Inferior parietal cortex (tissue), 1 donor: ENCODE data around the gene ARRDC2.
"Not testable (repeated sequence)": the region's sequence is repeated elsewhere in the genome, so short reads cannot be mapped to it uniquely, and the experiment has no call there.

ENCODE experiments used
- DNase-seq: peaks from one replicate; pipeline ENCODE4 v3.0.0-alpha.2; 2016; ENCODE audit errors: extremely low spot score

The ARRDC2 gene

DNA sequence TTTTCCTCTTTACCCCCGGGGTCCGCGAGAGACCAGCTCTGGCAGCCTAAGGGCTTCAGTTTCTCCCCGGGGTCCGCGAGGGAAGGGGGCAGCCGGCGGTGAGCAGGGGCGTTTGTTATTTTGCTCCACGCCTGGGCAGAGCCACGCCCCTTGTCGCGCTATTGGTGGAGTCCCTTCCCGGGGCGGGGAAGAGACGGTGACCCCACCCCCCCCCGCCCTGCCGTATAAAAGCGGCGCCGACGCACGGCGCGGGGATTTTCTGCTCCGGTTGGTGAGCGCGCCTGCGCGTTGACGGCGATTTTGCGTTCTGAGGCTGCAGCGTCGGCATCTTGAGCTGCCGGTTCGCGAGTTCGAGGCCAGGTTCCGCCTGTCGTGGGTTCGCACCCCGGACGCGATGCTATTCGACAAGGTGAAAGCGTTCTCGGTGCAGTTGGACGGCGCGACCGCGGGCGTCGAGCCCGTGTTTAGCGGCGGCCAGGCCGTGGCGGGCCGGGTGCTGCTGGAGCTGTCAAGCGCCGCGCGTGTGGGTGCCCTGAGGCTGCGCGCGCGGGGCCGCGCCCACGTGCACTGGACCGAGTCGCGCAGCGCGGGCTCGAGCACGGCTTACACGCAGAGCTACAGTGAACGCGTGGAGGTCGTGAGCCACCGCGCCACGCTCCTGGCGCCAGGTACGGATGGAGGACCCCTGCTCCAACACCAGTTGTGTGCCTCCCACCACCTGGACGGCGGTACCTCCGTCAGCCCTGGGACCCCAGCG, at the start of gene ARRDC2:
Gene ARRDC2, plus strand, starts transcription at position 254 of the 757 bp plus-strand sequence. Its CDS starts 141 bp downstream, at position 395.
- DNase-seq = peak; percentile 91

DNA sequence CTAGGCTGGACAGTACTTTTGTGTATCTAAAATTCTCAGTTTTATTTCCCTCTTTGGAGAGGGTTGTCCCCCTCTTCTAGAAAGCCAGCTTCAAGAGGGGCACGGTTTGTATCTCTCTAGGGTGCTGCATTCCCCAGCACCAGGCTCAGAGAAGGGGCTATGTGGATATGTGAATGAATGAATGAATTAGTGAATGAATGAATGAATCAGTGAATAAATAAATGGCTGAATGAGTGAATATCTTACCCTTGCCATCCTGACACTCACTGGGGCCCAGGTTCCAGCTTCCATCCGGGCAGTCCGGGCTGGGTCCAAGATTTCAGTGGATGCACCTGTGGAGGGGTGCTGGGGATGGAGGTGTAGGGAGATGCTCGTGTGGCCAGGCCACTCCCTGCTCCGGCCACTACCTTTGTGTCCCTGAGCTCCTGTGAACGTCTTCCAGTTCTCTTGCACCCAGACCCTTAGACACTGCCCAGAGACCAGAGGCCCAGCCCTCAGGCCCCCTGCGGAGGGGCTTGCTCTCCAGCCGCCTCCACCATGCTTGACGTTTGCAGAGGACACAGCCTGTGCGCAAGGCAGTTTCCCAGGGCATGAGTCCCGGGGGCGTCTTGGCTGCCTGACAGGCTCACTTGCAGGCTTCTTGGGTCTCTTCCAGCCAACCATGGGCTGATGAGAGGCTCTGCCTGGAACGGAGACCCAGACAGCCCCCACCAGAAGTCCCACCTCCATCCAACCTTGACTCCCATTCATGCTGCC, 43.9 kb upstream of the ARRDC2 start:
- no peak for DNase-seq

DNA sequence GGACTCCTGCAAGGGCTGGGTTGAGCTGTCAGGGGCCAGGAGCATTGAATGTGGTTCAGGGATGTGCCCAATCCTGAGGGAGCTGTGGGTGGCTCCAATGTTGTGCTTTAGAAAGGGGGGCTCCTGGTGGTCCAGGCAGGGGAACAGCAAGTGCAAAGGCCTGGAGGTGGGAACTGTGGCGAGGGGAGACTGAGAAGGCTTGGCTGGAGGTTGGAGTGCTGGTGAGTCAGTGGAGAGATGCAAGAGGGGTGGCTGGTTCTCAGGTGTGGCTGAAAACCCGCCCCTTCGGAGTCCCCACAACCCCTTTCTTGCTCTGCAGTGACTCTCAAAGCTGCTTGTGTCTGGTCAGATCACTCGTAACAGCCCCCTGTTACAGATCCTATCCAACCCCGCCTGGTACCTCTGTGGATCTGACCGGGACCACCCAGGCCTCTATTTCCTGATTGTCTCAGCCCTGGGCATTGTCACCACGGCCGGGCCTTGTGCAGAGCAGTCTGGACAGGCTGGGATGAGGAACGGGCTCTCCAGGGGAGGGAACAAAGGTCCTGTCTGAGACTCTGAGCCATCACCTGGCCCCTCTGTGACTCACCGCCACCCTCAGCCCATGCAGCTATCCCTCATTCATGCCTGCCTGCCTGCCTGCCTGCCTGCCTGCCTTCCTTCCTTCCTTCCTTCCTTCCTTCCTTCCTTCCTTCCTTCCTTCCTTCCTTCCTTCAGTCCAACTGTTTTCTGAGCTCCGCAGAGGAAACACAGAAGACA, 42.4 kb upstream of the ARRDC2 start:
- no peak for DNase-seq

DNA sequence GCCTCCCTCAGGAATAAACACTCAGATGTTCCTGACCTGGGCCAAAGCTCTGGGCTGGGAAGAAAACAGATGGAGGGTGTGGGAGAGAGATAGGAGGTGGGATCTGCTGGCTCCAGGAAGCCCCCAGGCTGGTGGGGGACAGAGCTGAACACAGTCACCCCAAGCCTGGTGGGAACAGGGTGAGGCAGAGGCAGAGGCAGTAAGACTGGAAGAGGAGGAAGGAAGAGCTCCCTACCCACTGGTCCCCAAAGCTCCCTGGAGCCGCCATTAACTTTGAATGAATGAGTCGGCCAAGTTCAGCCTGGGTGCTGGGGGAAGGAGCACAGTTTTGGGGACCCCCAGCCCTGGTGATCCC, 41.9 kb upstream of the ARRDC2 start:
- no peak for DNase-seq

- no peak for DNase-seq
Observed at GRCh38 chr19:17966550-17967256, 41.3 kb upstream of the ARRDC2 start, which contains the start of gene KCNN1. KCNN1 (plus strand) TSS chr19:17967107; CDS start chr19:17973889, 6,782 bp downstream.

- DNase-seq = no peak
Observed at GRCh38 chr19:17967257-17968051, 40.5 kb upstream of the ARRDC2 start.

- no peak for DNase-seq
Observed at GRCh38 chr19:17968362-17968761, 39.6 kb upstream of the ARRDC2 start.

DNA sequence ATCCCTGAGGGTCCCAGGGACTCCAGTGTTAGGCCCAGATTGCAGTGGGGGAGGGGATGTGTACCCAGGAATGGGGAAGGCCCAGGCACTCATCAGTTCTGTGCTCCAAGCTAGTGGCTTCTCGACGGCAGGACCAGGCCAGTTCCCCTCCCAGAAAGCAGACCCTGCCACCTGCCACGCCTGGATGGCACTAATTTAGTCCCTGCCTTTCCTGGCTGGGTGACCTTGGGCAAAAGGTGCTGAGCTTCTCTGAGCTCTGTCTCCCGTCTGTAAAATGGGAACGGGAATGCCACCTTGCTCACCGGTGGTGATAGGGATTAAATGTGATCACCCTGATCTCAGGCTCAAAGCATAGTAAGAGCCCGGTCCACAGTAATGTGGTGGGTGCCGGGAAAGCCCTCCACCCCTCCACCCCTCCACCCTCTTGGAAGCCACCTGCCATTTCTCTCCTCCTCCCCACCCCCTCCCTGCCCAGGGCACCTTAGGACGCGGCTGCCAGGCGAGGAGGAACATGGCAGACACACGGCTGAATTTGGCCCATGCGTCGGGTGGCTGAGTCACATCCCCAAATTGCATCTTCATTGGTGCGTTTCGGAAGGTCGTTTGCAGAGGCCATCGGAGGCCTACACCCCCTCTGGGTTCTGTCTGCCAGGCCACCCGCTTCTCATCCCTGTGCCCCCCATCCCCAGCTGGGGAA, 38.7 kb upstream of the ARRDC2 start:
- DNase-seq = no peak

GRCh38 chr19:17972230-17972629, 35.7 kb upstream of the ARRDC2 start:
- DNase-seq = no peak

DNA sequence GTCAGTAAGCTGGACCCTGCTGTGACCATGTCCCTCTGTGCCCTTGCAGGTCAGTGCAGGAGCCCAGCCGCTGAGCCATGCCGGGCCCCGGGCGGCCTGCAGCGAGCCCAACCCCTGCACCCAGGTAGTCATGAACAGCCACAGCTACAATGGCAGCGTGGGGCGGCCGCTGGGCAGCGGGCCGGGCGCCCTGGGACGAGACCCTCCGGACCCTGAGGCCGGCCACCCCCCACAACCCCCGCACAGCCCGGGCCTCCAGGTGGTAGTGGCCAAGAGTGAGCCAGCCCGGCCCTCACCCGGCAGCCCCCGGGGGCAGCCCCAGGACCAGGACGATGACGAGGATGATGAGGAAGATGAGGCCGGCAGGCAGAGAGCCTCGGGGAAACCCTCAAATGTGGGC, 34.2 kb upstream of the ARRDC2 start:
- no peak for DNase-seq

DNA sequence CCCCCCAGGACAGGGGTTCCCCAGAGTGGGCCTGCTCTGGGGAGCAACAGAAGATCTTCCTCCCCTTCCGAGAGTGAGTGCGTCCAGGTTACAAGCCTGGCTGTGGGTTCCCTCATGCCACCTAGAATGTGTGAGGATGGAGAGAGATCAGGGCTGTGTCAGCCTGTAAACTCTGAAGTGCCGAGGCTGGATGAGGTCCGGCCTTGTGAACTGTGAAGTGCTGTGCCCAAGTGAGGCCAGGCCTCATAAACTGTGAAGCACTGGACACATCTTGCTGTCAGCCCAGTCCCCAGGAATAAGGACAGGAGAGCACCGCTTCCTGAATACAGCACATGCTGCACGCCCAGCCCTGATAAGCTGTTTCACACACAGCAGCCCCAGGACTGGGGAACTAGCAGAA, 33.4 kb upstream of the ARRDC2 start:
- DNase-seq = no peak

GRCh38 chr19:17975032-17975431, 32.9 kb upstream of the ARRDC2 start:
- no peak for DNase-seq

DNA sequence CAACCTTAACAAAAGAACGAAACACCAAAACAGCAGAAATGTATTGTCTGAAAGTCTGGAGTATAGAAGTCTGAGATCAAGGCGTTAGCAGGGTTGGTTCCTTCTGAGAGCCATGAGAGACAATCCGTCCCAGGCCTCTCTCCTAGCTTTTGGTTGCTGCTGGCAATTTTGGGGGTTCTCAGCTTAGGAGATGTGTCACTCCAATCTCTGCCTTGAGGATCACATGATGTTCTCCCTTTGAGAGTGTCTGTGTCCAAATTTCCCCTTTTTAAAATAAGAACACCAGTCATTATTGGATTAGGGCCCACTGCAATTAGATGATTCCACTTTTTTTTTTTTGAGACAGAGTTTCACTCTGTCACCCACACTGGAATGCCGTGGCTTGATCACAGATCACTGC, 30.9 kb upstream of the ARRDC2 start:
- DNase-seq = no peak

DNA sequence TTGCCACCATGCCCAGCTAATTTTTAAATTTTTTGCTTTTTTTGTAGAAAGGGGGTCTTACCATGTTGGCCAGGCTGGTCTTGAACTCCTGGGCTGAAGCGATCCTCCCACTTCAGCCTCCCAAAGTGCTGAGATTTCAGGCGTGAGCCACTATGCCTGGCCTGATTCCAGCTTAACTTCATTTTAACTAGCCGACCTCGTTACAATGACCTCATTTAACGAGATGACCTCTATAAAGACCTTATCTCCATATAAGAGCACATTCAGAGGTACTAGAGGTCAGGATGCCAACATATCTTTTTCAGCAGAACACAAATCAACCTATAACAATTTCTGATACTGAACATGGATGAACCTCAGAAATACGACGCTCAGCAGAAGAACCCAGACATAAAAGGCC, 30.5 kb upstream of the ARRDC2 start:
- DNase-seq = no peak

DNA sequence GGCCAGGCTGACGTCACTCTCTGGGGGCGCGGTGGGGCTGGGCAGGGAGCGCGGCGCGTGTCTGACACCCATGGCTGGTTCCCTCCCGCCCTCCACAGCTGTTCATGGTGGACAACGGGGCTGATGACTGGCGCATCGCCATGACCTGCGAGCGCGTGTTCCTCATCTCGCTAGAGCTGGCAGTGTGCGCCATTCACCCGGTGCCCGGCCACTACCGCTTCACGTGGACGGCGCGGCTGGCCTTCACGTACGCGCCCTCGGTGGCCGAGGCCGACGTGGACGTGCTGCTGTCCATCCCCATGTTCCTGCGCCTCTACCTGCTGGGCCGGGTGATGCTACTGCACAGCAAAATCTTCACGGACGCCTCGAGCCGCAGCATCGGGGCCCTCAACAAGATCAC, 26.4 kb upstream of the ARRDC2 start:
- no peak for DNase-seq

DNA sequence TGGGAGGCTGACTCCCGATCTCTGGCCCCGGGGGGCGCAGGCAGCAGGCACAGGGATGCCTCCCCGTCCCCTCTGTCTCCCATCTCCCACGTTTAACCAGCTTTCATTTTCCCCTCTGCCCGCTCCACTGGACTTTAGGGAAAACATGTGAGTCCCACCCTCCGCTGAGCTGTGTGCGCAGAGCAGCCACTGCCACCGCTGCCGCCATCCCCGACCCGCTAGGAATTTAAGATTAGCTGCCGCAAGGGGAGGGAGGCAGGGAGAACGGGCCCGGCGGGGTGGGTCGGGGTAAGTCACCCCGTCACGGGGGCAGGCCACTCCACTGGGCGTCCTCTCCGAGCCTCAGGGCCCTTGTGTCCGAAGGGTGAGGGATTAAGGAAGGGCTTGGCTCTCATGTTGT, 25.5 kb upstream of the ARRDC2 start:
- no peak for DNase-seq

GRCh38 chr19:17985037-17985818, 22.7 kb upstream of the ARRDC2 start:
- no peak for DNase-seq

DNA sequence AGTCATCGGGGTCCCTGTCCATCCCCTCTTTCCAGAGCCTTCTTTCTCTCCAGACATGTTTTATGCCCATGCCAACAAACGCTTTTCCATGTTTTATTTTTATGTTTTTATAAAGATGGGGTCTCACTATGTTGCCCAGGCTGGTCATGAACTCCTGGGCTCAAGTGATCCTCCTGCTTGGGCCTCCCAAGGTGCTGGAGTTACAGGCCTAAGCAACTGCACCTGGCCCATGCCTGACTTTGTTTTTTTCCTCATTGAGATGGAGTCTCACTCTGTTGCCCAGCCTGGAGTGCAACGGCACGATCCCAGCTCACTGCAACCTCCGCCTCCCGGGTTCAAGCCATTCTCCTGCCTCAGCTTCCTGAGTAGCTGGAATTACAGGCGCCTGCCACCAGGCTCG, 21.4 kb upstream of the ARRDC2 start:
- not testable (repeated sequence) for DNase-seq

DNA sequence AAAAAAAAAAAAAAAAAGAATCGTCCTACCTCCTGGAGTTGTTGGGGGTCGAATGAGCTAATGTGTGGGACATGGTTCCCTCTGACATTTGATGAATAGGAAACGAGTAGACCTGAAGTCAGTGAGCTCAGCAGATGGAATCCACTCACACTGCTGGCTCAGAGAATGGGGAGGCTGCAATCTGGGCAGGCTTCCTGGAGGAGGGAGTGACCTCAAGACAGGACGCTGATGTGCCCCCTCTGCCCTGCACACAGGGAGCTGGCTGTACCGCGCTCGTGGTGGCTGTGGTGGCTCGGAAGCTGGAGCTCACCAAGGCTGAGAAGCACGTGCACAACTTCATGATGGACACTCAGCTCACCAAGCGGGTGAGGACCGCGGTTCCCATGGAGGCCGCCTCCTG, 19.8 kb upstream of the ARRDC2 start:
- no peak for DNase-seq
